ENCODE measurements around the gene AUTS2.

DNA sequence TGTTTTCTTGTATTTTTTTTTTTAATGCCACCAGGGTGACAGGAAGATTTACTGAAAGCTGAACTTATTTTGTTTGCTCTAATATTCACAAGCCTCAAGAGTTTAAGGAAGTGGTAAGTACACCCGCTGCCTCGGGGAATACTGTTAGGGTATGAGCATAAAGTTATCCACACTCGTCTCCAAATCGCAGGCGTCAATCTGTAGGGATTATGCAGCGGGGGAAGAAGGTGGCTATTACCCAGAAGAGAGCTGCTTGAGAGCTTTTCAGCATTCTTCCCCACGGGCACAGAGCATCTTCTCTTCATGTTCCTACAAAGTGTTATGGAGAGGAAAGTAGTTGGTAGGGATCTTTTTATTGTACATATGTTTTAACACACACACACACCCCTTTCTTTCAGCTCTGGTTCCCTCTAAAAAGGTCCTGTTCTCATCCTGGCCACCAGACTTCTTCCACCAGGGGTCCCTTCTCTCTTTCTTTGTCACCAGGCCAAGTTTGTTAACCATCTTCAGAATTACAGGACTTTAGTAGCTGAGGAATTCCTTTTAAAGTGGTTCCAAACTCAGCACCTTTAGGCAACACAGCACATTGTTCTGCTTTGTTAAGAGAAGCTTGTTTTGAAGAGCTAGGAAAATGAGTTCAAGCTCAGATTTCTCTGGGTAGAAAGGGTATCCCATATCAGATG, 1122.1 kb downstream of the AUTS2 start:
- TF ChIP-seq, protein P1, sequence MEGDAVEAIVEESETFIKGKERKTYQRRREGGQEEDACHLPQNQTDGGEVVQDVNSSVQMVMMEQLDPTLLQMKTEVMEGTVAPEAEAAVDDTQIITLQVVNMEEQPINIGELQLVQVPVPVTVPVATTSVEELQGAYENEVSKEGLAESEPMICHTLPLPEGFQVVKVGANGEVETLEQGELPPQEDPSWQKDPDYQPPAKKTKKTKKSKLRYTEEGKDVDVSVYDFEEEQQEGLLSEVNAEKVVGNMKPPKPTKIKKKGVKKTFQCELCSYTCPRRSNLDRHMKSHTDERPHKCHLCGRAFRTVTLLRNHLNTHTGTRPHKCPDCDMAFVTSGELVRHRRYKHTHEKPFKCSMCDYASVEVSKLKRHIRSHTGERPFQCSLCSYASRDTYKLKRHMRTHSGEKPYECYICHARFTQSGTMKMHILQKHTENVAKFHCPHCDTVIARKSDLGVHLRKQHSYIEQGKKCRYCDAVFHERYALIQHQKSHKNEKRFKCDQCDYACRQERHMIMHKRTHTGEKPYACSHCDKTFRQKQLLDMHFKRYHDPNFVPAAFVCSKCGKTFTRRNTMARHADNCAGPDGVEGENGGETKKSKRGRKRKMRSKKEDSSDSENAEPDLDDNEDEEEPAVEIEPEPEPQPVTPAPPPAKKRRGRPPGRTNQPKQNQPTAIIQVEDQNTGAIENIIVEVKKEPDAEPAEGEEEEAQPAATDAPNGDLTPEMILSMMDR (IDR thresholded peaks at IDR 0.05): no peak
- no peak for TF ChIP-seq POLR2AphosphoS5 (IDR thresholded peaks at IDR 0.05; ENCODE audit: low read depth, low read length)
- TF ChIP-seq SIN3A (IDR thresholded peaks at IDR 0.05; ENCODE audit: borderline replicate concordance, insufficient read depth, low read depth, low read length): no peak
- TF ChIP-seq, protein P2, sequence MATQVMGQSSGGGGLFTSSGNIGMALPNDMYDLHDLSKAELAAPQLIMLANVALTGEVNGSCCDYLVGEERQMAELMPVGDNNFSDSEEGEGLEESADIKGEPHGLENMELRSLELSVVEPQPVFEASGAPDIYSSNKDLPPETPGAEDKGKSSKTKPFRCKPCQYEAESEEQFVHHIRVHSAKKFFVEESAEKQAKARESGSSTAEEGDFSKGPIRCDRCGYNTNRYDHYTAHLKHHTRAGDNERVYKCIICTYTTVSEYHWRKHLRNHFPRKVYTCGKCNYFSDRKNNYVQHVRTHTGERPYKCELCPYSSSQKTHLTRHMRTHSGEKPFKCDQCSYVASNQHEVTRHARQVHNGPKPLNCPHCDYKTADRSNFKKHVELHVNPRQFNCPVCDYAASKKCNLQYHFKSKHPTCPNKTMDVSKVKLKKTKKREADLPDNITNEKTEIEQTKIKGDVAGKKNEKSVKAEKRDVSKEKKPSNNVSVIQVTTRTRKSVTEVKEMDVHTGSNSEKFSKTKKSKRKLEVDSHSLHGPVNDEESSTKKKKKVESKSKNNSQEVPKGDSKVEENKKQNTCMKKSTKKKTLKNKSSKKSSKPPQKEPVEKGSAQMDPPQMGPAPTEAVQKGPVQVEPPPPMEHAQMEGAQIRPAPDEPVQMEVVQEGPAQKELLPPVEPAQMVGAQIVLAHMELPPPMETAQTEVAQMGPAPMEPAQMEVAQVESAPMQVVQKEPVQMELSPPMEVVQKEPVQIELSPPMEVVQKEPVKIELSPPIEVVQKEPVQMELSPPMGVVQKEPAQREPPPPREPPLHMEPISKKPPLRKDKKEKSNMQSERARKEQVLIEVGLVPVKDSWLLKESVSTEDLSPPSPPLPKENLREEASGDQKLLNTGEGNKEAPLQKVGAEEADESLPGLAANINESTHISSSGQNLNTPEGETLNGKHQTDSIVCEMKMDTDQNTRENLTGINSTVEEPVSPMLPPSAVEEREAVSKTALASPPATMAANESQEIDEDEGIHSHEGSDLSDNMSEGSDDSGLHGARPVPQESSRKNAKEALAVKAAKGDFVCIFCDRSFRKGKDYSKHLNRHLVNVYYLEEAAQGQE (IDR thresholded peaks at IDR 0.05; ENCODE audit: insufficient read depth in 1 of 2, low read depth in 2 of 2, low read length in 1 of 2): no peak

Measured in Panc1 (cell line).